GM12801 (cell line): ENCODE measurements around the gene MED8.

ENCODE experiments used
- TF ChIP-seq, protein P1 (sequence below): IDR thresholded peaks from one replicate; pipeline ENCODE4 v1.5.1; 2011; ENCODE audit warnings: control low read depth; ENCODE audit not compliant: insufficient read length; ENCODE audit errors: extremely low read depth

The MED8 gene

DNA sequence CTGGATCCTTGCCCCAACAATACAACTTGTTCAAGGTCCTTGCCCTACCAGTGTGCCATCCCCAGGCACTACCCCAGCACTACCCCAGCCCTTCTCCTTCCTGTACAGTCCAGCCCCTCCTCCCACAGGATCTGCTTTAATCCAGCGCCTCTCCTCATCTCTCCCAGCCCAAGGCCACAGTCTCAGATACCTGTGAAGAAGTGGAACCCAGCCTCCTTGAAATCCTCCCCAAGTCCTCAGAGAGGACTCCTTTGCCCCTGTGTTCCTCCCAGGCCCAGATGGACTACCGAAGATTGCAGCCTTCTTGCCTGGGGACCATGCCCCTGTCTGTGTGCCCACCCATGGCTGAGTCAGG is 37.3 kb downstream of the MED8 start:
- TF ChIP-seq, protein P1, sequence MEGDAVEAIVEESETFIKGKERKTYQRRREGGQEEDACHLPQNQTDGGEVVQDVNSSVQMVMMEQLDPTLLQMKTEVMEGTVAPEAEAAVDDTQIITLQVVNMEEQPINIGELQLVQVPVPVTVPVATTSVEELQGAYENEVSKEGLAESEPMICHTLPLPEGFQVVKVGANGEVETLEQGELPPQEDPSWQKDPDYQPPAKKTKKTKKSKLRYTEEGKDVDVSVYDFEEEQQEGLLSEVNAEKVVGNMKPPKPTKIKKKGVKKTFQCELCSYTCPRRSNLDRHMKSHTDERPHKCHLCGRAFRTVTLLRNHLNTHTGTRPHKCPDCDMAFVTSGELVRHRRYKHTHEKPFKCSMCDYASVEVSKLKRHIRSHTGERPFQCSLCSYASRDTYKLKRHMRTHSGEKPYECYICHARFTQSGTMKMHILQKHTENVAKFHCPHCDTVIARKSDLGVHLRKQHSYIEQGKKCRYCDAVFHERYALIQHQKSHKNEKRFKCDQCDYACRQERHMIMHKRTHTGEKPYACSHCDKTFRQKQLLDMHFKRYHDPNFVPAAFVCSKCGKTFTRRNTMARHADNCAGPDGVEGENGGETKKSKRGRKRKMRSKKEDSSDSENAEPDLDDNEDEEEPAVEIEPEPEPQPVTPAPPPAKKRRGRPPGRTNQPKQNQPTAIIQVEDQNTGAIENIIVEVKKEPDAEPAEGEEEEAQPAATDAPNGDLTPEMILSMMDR, result no peak

- TF ChIP-seq, protein P1, result no peak
Measured at GRCh38 chr1:43351421-43352350, 37.9 kb downstream of the MED8 start.

GRCh38 chr1:43350976-43351375 is 38.6 kb downstream of the MED8 start:
- TF ChIP-seq, protein P1, result no peak

GRCh38 chr1:43349594-43350306 is 39.9 kb downstream of the MED8 start:
- TF ChIP-seq, protein P1, result no peak

DNA sequence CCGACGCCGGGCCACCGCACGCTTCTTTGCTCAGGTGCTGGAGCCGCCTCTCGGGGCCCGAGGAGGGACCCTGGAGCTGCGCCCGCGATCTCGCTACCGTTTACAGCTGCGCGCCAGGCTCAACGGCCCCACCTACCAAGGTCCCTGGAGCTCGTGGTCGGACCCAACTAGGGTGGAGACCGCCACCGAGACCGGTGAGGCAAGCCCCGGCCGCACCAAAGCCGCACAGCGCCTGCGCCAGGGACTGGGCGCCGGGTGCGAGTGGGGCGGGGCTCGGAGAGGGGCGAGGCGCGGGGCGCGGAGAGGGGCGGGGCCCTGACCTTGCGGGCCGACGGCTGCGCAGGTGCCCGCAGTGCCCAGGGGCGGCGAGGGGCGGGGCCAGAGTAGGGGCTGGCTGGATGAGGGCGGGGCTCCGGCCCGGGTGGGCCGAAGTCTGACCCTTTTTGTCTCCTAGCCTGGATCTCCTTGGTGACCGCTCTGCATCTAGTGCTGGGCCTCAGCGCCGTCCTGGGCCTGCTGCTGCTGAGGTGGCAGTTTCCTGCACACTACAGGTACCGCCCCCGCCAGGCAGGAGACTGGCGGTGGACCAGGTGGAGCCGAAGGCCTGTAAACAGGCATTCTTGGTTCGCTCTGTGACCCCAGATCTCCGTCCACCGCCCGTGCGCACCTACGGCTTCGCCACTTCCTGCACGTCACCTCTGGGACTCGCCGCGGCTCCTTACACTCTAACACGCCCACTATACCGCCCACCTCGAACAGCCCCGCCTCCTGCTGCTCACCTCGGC is 40.6 kb downstream of the MED8 start:
- TF ChIP-seq, protein P1, result no peak

GRCh38 chr1:43348343-43348808 is 41.2 kb downstream of the MED8 start:
- TF ChIP-seq, protein P1, result no peak

- TF ChIP-seq, protein P1, result no peak
Measured at GRCh38 chr1:43346636-43347035, 43.0 kb downstream of the MED8 start.
